RKO (cell line): Measurements from ENCODE around the gene SYAP1.
"Not testable (repeated sequence)": the region's sequence is repeated elsewhere in the genome, so short reads cannot be mapped to it uniquely, and the experiment has no call there.

ENCODE experiments used
- DNase-seq: peaks from one replicate; pipeline ENCODE4 v3.0.0-alpha.2; 2016; ENCODE audit warnings: low spot score

Gene SYAP1

DNA sequence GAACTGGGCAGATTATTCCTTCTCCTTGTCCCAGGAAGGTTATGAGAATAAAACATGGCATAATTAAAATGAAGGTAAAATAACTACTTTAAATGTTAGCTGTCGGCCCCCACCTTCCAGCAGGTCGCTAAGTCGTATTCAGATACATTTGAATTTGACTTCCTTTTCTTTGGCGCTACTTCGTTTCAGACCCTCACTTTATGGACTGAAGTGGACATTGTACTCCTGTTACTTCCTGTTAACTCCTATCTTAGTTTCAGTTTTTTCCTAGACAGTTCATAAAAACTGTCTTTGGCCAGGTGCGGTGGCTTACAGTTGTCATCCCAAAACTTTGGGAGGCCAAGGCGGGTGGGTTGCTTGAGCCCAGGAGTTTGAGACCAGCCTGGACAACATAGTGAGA is 5.7 kb downstream of the SYAP1 start:
- DNase-seq: no peak

DNA sequence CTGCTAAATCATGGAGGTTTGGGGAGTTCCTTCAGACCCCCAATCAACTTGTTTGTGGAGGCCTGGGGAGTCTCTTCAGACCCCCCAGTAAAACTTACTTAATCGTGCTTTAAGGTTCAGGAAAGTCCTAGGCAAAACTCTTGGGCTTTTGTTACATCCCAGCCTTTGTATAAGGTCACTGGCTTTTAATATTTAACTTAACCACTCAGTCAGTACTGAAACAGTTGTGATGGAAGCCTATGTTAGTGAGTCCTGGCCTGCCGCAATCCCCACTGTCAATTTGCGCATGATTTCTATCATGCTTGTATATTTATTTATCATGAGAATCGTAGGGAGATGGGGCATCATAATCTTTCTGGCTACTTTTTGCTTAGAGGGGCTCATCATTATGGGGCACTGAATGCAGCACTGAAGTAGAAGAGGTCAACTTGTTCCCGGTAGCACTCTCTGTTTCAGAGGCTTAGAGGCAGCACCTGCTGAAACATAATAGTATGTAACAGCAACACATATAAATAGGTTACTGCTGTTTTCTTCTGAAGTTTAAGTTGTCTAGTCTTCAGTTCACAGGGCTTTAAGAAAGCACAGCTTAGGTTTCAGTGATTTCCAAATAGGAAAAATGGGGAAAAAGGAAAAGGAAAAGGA is 7.1 kb downstream of the SYAP1 start:
- DNase-seq: not testable (repeated sequence)

DNA sequence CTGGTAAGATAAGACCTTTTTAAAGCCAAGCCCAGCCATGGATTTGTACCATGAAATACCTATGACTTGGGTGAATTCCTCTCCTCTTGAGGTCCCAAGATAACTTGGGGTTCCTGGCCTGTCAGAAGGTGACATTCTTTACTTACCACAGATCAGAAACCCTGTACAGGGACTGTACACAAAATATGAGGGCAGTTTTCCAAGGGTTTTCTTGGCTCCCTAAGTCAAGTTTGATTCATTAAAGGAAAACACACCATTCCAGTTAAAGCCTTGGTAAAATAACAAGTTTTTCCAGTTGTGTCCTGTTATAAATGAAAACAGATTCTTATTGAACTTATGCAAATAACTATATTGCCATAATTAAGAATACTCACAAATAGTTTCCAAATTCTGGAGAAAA is 8.2 kb downstream of the SYAP1 start:
- no peak for DNase-seq

DNA sequence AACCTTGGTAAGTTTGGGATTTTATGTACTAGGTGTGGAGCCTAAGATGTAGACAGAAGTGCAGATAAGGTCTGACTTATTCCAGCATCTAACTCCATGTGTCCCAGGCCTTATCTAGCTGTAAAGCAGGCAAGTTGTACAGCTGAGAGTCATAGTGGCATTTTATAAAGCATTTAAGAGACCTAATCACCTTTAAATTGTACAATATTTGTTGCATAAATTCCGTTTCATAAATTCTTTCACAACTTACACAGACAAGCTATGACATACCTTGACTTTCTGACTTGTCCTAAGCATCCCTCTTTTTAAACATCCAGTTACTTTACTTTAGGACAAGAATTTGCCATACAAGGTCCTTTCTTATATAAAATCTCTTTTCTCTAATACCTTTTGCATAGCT is 11.0 kb downstream of the SYAP1 start:
- DNase-seq: no peak

DNA sequence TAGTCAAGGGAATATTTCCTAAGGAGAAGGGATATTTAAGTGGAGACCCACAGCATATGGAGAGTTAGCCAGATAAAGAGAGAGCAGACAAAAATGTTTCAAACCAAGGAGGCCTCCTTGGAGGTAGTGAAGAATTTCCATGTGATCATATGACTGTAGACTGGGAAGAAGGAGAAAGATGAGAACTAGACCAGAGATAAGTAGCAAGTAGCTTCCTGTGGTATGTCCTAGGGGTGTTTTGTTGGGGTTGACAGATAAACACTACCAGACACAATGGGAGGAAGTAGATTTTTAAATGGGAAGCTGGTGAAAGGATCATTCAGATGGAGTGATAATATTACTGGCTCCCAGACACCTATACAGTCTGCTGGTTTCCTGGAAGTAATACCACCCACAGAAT is 13.6 kb downstream of the SYAP1 start:
- DNase-seq: no peak

GRCh38 chrX:16737024-16737423 is 17.6 kb downstream of the SYAP1 start:
- DNase-seq: no peak

DNA sequence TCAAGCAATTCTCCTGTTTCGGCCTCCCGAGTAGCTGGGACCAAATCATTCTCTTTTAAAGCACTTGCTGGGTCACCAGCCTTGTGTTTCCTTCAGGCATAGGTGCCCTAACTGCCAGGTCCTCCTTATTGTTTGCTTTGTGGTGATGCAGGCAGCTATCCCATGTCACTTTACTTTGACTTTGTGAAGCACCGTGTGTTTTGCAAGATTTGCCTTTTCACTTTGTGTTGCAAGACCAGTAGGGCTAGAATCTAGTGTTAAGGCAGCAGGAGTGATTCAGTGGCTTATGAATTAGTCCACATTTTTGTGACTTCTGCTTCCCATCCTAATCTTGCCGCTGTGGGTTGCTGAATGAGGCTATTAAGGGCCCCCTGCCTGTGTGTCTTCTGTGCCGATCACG is 20.2 kb downstream of the SYAP1 start:
- no peak for DNase-seq

GRCh38 chrX:16743604-16744325 is 24.4 kb downstream of the SYAP1 start:
- DNase-seq: peak; percentile 81

DNA sequence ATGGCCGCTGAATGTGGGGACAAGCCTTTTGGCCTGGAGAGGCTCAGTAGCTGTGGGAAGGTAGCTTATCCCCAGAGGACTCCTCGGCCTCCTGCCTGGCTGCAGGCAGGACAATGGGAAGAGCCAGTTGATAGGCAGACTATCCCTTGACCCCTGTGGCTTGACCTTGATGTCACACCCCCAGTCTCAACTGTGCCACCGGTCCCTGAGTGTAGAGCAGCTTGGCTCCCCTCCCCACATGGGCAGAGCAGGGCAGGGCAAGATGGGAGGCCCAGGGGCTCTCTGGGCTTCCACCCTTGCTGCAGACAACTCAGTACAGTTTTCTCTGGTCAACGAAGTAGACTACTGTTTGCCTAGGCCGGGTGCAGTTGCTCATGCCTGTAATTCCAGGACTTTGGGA is 25.7 kb downstream of the SYAP1 start:
- DNase-seq: no peak

GRCh38 chrX:16745659-16746058 is 26.2 kb downstream of the SYAP1 start:
- no peak for DNase-seq

DNA sequence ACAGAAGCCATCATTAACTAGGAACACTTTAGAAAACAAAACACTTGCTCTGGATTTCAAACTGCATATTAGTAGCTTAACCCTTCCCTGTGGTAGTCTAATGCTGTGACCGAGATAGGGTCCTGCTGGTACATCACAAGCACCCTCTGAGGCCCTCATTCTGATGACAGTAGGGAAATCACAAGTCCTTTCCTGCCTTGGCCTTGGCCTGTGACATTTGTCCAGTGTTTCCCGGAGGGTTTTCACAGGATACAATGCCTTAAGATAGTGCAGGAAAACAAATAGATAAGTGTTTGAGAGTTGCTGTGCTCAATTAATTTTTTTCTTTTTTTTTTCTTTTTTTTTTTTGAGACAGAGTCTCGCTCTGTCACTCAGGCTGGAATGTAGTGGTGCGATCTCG is 29.0 kb downstream of the SYAP1 start:
- no peak for DNase-seq

DNA sequence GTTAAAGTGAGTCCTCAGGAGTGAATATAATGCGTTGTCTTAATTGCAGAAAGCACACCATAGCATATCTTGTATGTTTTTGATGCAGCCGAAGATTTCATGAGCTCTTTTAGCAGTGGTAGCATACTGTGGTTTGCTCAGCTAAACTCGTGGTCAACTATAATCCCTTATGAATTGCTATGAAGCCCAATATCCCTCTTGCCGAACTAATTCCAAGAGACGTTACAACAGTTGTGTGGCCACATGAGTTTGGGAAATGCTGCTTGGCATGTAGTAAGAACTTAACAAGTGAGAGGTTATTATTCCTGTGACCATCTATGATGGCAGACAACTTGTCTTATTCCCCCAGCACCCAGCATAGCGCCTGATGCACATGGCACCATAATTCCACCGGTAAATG is 30.7 kb downstream of the SYAP1 start:
- DNase-seq: no peak

DNA sequence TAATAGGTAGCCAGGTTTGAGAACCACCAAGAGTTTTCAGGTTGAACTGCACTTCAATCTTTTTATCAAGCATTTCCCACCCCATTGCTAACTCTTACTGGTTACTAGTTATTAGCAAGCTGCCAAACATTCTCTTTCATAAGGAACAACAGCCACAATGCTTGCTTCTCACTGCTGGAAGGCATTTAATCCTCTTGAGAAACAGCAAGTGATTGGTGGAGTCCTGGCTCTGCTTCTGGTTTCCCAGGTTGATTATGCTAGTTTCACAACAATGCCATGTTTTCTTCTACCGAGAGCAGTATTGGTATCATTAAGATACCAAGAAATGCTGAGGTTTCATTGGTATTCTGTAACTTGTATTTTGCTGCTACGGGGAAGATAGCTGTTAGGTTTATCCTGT is 34.6 kb downstream of the SYAP1 start:
- DNase-seq: no peak

DNA sequence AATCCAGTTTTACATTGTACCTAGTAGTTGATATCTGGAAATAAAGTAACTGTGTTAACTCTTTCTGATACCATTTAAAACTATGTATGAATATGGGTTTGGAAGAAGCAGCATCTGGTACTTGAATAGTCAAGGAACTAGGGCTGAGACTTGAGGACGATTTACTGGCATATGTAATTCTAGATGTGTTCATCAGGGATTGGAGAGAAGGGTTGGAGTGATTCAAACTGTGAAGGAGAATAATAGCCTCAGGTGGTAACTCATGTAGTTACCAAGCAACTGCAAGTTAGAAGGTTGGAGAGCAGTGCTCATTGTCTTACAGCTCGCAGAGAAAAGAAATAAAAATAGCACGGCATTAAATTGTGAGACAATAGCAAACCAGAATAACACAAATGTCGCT is 37.3 kb downstream of the SYAP1 start:
- no peak for DNase-seq

DNA sequence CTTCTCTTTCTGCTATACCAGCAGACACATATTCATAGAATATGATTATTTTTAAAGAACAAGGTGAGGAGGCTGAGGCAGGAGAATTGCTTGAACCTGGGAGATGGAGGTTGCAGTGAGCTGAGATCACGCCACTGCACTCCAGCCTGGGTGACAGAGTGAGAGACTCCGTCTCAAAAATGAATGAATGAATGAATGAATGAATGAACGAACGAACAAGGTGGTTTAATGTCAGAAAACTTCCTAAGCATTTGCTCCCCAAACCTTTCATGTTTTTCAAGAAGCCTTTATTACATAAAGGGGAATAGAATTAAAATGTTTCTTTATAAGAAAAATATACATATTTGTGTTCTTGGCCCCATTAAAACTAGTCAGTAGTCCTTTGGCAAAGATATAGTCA is 42.1 kb downstream of the SYAP1 start:
- DNase-seq: not testable (repeated sequence)

DNA sequence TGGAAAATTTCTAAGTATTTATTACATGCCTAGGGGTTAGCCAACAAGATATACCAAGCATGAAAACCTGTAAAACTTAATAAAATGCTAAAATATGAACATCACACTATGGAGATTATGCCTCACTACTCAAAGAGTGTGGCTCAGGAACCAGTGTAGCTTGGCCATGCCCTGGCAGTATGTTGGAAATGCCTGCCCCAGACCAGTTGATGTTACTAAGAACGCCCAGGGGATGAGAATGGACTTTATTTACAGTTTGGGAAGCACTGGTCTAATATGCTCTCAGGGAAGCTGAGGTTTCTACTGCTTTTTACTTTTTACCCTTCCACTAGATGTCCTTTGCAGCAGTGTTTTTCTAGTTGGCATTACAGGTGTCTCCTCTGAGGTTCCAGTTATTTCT is 43.2 kb downstream of the SYAP1 start:
- DNase-seq: no peak

GRCh38 chrX:16765594-16765993 is 46.2 kb downstream of the SYAP1 start:
- no peak for DNase-seq

- DNase-seq: no peak
Observed at GRCh38 chrX:16770970-16771482, 51.6 kb downstream of the SYAP1 start.

- DNase-seq: peak; percentile 91
Observed at GRCh38 chrX:16771483-16772398, 52.3 kb downstream of the SYAP1 start.

DNA sequence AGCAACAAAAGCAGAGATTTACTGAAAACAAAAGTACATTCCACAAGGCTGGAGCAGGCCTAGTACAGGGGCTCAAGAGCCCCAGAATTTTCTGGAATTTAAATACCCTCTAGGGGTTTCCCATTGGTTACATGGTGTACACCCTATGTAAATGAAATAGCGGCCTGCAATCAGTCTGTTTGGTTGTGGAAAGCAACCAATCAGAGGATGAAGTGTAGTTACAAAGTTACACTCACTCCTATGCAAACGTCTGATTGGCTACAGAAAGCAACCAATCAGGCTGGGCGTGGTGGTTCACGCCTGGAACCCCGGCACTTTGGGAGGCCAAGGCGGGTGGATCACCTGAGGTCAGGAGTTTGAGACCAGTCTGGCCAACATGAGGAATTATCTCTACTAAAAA is 53.0 kb downstream of the SYAP1 start:
- peak; percentile 18 for DNase-seq

DNA sequence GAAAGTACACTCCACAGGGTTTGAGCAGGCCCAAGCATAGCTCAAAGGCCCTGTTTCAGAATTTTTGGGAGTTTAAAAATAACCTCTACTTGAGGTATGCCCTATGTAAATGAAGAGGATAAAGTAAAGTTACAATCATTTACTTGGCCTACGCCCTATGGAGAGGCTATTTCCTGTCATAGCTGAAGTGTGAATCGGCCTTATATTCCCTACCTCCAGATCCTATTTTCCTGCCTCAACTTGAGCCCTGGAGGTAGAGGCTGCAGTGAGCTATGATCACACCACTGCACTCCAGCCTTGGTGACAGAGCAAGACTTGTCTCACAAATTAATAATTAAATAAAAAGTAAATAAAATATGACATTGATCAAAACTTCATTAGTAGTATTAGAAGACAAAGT is 55.3 kb downstream of the SYAP1 start:
- no peak for DNase-seq

GRCh38 chrX:16778545-16778944 is 59.1 kb downstream of the SYAP1 start:
- no peak for DNase-seq

GRCh38 chrX:16778993-16779392 is 59.6 kb downstream of the SYAP1 start:
- DNase-seq: no peak
